ENCODE data around the gene ZMPSTE24.

- no peak for TF ChIP-seq CTCF (IDR thresholded peaks at IDR 0.05; ENCODE audit: low read depth, low read length, poor library complexity, severe bottlenecking)
- no peak for TF ChIP-seq EZH2phosphoT487 (IDR thresholded peaks at IDR 0.05; ENCODE audit: borderline replicate concordance, low read length)
Measured at GRCh38 chr1:40317394-40318074, 59.5 kb downstream of the ZMPSTE24 start.
